Fibroblast of skin of left quadriceps (primary cell): ENCODE measurements around the gene MANF.
"Not testable (repeated sequence)": the region's sequence is repeated elsewhere in the genome, so short reads cannot be mapped to it uniquely, and the experiment has no call there.

Experiments used
- DNase-seq, 2 experiments: peaks; one replicate each; pipeline ENCODE4 v3.0.0-alpha.2; 2013; ENCODE audit warnings: low read depth in 2 of 2

The MANF gene

GRCh38 chr3:51373658-51374421 lies 11.3 kb upstream of the MANF start:
- no peak for DNase-seq

GRCh38 chr3:51374456-51374855 lies 10.6 kb upstream of the MANF start:
- no peak for DNase-seq

DNA sequence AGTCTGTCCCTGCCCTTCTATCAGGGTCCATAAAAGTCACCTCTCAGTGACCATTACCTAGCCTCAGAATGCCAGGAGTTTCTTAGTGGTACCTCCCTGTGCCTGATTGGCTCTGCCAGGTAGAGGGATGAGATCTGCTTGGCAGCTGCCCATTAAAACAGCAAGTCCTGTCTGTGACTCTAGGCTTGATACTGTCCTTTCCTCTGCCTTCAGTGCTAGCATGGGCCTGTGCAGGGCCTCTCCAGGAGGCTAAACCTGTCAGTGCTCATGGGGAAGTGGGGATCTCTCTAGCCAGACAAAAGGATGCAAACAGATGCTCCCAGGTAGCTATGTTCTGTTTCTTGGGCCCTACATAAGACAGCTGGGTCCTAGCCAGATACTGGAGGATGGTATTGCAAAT lies 10.0 kb upstream of the MANF start:
- DNase-seq: no peak

DNA sequence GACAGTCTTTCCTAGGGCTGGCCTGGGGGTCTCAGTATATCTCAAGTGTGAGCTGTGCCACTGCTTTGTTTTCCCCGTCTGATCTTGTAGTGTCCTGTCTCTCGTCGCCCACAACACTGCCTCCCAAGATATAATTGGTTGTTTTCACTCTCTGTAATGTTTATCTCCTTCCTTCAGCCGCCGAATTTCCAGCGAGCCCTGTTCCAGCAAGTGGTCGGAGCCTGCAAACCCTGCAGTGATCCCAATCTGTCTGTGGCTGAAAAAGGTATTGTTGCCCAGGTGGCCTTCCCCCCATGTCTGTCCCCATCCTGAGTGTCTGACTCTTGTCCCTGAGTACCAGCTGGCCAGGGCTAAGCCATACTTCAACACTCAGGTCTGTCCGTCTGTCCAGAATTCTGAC lies 9.5 kb upstream of the MANF start:
- no peak for DNase-seq

- DNase-seq: no peak
Measured at GRCh38 chr3:51378065-51378464, 7.0 kb upstream of the MANF start.

- no peak for DNase-seq
Measured at GRCh38 chr3:51378726-51379125, 6.4 kb upstream of the MANF start.

DNA sequence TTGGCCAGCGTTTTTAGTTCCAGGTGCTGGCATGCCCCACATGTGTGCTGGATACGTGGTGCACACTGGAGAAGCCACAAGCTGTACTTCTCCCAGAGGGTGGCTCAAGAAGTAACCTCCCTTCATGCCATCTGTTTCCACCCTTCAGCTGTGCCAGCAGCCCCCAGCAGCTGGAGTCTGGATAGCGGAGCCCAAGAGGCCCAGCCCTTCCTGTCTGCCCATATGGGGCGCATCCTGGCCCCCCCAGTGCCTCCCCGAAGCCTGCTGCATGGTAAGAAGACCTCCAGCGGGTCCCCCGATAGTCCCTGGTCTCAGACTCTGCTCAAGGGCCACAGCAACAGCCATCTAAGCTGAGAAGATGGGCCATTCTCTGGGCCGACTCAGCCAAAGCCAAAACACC lies 5.8 kb upstream of the MANF start:
- no peak for DNase-seq

GRCh38 chr3:51379746-51380455 lies 5.2 kb upstream of the MANF start:
- no peak for DNase-seq

GRCh38 chr3:51380601-51381332 lies 4.3 kb upstream of the MANF start:
- DNase-seq: no peak

GRCh38 chr3:51381333-51381705 lies 3.8 kb upstream of the MANF start:
- no peak for DNase-seq

DNA sequence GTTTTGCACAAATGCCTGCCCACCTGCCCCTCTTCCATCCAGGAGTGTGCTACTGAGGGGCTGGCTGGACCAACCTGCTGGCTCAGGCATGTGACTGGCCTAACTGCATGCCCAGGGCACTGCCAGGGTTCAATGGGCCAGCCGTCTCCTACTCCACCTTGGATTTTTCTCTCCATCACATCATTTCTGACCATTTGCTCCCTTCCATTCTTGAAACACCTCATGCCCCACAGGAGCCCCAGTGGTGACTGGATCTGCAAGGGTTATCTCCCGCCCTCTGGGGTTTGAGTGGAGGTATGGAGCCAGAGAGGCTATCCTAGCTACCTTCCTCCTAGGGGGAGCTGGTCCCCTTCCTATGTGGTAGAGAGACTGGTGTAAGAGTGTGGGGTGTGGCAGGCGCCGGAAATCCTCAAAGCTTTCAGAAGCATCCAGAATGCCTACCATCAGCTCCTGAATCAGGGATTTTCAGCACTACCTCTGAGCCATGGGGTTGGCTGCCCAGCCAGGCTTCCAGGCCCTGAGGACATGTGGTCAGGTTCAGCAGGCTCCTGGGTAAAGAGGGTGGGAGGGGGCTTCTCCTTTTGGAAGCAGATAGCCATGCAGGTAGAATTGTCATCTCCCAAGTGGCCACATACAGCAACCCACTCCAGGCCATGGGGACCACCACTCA lies 2.9 kb upstream of the MANF start:
- DNase-seq: no peak

DNA sequence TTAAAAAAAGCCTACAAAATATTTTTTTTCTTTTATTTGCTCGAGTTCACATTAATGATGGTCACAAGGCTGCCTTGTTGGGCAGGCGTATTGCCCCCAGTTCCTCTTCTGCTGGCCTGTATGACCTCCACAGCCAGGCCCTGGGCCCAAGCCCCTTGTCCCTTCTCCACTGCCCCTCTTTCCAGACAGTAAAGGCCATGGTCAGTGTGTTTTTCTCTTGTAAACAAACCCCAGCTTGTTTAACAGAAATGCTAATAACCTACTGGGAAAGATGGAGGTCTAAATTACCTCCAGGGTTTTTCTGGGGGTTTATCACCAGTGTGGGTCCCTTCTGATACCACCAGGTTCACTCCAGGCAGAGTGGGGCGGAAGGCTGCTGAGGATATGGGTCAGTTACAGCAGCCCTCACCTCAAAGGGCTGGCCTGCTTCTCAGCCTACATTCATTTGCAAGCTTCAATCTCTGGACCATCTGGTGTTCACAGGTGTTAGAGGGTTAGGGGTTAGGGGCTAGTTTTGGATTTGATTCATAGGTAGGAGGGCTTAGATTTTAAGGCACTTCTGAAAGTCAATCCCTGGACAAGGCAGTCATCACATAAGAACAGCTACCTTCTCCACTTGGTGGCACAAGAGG lies 2.0 kb upstream of the MANF start:
- no peak for DNase-seq

DNA sequence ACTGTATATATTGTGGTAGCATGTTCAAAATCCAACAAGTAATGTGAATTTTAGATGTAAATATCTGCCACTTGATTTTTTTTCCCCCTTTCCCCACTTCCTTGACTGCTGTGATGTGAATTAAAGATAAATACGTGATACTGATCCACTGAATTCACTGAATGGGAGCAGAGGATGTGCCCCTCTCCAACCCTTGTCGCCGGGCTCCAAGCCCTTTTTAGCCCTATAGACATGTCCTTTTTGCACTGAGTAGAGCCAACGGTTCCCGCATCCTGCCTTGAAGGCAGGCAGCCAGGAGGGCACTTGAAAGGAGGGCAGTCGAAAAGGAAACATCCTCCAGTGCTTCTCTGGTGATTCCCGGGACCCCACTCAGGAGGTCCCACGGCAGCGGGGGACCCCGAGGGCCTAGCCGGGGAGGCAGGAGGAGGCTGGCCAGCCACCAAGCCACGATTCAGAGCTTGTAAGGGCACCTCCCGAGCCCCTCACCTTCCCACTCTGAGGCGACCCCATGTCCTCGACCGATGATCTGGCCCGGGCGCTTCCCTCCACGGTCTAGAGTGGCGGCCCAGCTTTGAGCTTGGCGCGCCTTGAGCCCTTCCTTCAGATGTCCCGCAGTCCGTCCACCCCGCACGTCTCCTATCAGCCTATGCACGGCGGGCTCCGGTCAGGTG lies 901 bp upstream of the MANF start:
- no peak for DNase-seq

DNA sequence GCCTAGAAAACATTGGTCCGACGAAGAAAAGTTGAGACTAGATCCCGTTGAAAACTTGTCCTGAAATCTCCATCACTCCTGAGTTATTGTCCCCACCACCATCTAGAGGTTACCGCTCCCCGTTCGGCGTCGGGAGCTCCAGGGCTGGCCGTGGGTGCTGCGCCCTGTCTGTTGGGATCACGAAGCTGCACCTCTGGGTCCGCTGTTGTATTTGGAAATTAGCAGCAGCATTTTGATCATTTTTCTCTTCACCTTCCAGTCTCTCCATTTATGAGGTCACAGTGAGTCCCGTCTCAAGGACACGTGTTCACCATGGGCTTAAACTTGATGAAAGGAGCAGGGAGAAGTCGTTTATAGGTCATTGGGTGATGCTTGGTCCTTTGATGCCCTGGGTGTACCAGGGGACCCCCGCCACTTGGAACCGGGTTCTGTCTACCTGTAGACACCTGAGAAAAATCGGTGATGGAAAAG lies 565 bp downstream of the MANF start:
- DNase-seq: no peak

GRCh38 chr3:51386159-51386851 lies 1.2 kb downstream of the MANF start:
- DNase-seq: no peak

GRCh38 chr3:51386852-51387229 lies 1.8 kb downstream of the MANF start:
- DNase-seq: no peak

DNA sequence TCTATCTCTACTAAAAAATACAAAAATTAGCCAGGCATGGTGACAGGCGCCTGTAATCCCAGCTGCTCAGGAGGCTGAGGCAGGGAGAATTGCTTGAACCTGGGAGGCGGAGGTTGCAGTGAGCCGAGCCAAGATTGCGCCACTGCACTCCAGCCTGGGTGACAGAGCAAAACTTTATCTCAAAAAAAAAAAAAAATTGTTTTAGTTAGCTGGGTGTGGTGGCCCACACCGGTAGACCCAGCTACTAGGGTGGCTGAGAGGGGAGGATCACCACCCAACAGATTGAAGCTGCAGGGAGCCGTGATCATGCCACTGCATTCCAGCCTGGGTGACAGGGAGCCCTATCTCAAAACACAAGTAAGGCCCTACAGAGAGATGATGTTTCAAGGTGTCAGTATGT lies 2.2 kb downstream of the MANF start:
- DNase-seq: not testable (repeated sequence)

- no peak for DNase-seq
Measured at GRCh38 chr3:51388286-51389029, 3.4 kb downstream of the MANF start.

GRCh38 chr3:51389423-51390183 lies 4.5 kb downstream of the MANF start:
- no peak for DNase-seq
